NCI-H1930 (cell line): ENCODE data around the gene RGS3.

Experiments used
- DNase-seq, 2 experiments: peaks; one replicate each; lab custom pipeline; 2025; lab: John Stamatoyannopoulos, UW

RGS3 gene

GRCh38 chr9:113601656-113602055 is 138.1 kb downstream of the RGS3 start:
- DNase-seq = no peak

- DNase-seq = no peak
These were observed 138.9 kb downstream of the RGS3 start for GRCh38 chr9:113602126-113603047.

- DNase-seq = no peak
These were observed 139.5 kb downstream of the RGS3 start for GRCh38 chr9:113603048-113603375.

- DNase-seq = no peak
These were observed 140.2 kb downstream of the RGS3 start for GRCh38 chr9:113603773-113604172.

GRCh38 chr9:113604393-113604792 is 140.9 kb downstream of the RGS3 start:
- DNase-seq = no peak

- no peak for DNase-seq
These were observed 143.0 kb downstream of the RGS3 start for GRCh38 chr9:113606510-113606909.

GRCh38 chr9:113608082-113608685 is 144.7 kb downstream of the RGS3 start:
- DNase-seq = no peak

- no peak for DNase-seq
These were observed 146.2 kb downstream of the RGS3 start for GRCh38 chr9:113609562-113610318.

- no peak for DNase-seq
These were observed 148.1 kb downstream of the RGS3 start for GRCh38 chr9:113611461-113612215.

GRCh38 chr9:113612216-113612747 is 148.8 kb downstream of the RGS3 start:
- DNase-seq = no peak

- DNase-seq = no peak
These were observed 149.3 kb downstream of the RGS3 start for GRCh38 chr9:113612828-113613227.

GRCh38 chr9:113613815-113614413 is 150.4 kb downstream of the RGS3 start:
- no peak for DNase-seq

- no peak for DNase-seq
These were observed 151.5 kb downstream of the RGS3 start for GRCh38 chr9:113614843-113615648.

- DNase-seq = no peak
These were observed 152.6 kb downstream of the RGS3 start for GRCh38 chr9:113616116-113616515.

GRCh38 chr9:113616621-113617496 is 153.3 kb downstream of the RGS3 start:
- no peak for DNase-seq

GRCh38 chr9:113617550-113617949 is 154.0 kb downstream of the RGS3 start:
- no peak for DNase-seq

GRCh38 chr9:113618836-113619490 is 155.4 kb downstream of the RGS3 start:
- no peak for DNase-seq

- DNase-seq = no peak
These were observed 156.2 kb downstream of the RGS3 start for GRCh38 chr9:113619491-113620376.
